ENCODE results near the gene ACADVL.
"Not testable (repeated sequence)": the region's sequence is repeated elsewhere in the genome, so short reads cannot be mapped to it uniquely, and the experiment has no call there.

Gene ACADVL

GRCh38 chr17:7179317-7180254 lies 40.2 kb upstream of the ACADVL start, which contains the start of gene ASGR1:
ASGR1 (minus strand) TSS chr17:7179370; CDS start chr17:7178563, 807 bp downstream.
- TF ChIP-seq CTCF (IDR thresholded peaks at IDR 0.05; ENCODE audit: insufficient read depth, low read length, poor library complexity, severe bottlenecking) = no peak
- 0 out of 2 replicates have a peak, but pooled peaks cover 1% of the 10 kb centered on the region for H3K27me3 ChIP-seq (replicated peaks; ENCODE audit: control insufficient read depth, insufficient read depth, low read length)
- H3K36me3 ChIP-seq (ENCODE audit: control insufficient read depth, insufficient read depth, low read length) = no peaks in the 10 kb centered on the region
- DNase-seq (ENCODE audit: extremely low read depth, insufficient read length) = no peak
- no peak within 1 kb of the TSS for H3K4me3 ChIP-seq (replicated peaks; ENCODE audit: low read depth, low read length)

- H3K36me3 ChIP-seq (ENCODE audit: control insufficient read depth, insufficient read depth, low read length); DNase-seq (ENCODE audit: extremely low read depth, insufficient read length); H3K4me3 ChIP-seq (replicated peaks; ENCODE audit: low read depth, low read length); H3K27me3 ChIP-seq (replicated peaks; ENCODE audit: control insufficient read depth, insufficient read depth, low read length): not testable (repeated sequence)
Observed at GRCh38 chr17:7182101-7182500, 37.6 kb upstream of the ACADVL start.

GRCh38 chr17:7183433-7184090 lies 36.2 kb upstream of the ACADVL start:
- H3K27me3 ChIP-seq (replicated peaks; ENCODE audit: control insufficient read depth, insufficient read depth, low read length) = no peaks in the 10 kb centered on the region
- no peak overlapping the region for H3K4me3 ChIP-seq (replicated peaks; ENCODE audit: low read depth, low read length)
- no peak for TF ChIP-seq CTCF (IDR thresholded peaks at IDR 0.05; ENCODE audit: insufficient read depth, low read length, poor library complexity, severe bottlenecking)

GRCh38 chr17:7184091-7184488 lies 35.6 kb upstream of the ACADVL start:
- H3K36me3 ChIP-seq (ENCODE audit: control insufficient read depth, insufficient read depth, low read length) = no peaks in the 10 kb centered on the region
- no peak for TF ChIP-seq CTCF (IDR thresholded peaks at IDR 0.05; ENCODE audit: insufficient read depth, low read length, poor library complexity, severe bottlenecking)
- DNase-seq (ENCODE audit: extremely low read depth, insufficient read length) = no peak
- no peaks in the 10 kb centered on the region for H3K27me3 ChIP-seq (replicated peaks; ENCODE audit: control insufficient read depth, insufficient read depth, low read length)
- no peak overlapping the region for H3K4me3 ChIP-seq (replicated peaks; ENCODE audit: low read depth, low read length)

More at GRCh38 chr17:7183433-7184090, 36.2 kb upstream of the ACADVL start:
- no peak for DNase-seq (ENCODE audit: extremely low read depth, insufficient read length)
- no peaks in the 10 kb centered on the region for H3K36me3 ChIP-seq (ENCODE audit: control insufficient read depth, insufficient read depth, low read length)

- no peak for TF ChIP-seq CTCF (IDR thresholded peaks at IDR 0.05; ENCODE audit: insufficient read depth, low read length, poor library complexity, severe bottlenecking)
- no peak for DNase-seq (ENCODE audit: extremely low read depth, insufficient read length)
- no peaks in the 10 kb centered on the region for H3K27me3 ChIP-seq (replicated peaks; ENCODE audit: control insufficient read depth, insufficient read depth, low read length)
- H3K36me3 ChIP-seq (ENCODE audit: control insufficient read depth, insufficient read depth, low read length) = no peaks in the 10 kb centered on the region
- H3K4me3 ChIP-seq (replicated peaks; ENCODE audit: low read depth, low read length) = no peak overlapping the region
Observed at GRCh38 chr17:7184647-7185046, 35.1 kb upstream of the ACADVL start.

GRCh38 chr17:7186241-7186640 lies 33.5 kb upstream of the ACADVL start:
- Histone ChIP-seq H3K4me3 (replicated peaks; ENCODE audit: low read depth, low read length) (no peak overlapping the region), H3K36me3 (ENCODE audit: control insufficient read depth, insufficient read depth, low read length) (no peaks in the 10 kb centered on the region), H3K27me3 (replicated peaks; ENCODE audit: control insufficient read depth, insufficient read depth, low read length) (no peaks in the 10 kb centered on the region)
- TF ChIP-seq CTCF (IDR thresholded peaks at IDR 0.05; ENCODE audit: insufficient read depth, low read length, poor library complexity, severe bottlenecking) = peak; percentile 56
- no peak for DNase-seq (ENCODE audit: extremely low read depth, insufficient read length)
